AG10803 (cell line): ENCODE results near the gene YWHAQ.
A peak's percentile ranks its signal among the peaks of the same experiment; 100 is the strongest.

ENCODE experiments used
- DNase-seq: peaks from one replicate; pipeline ENCODE4 v3.0.0; 2010; ENCODE audit warnings: low read depth
- H3K4me3 ChIP-seq: 2 replicates; pipeline ENCODE4 v1.5.1; 2011; ENCODE audit warnings: mild to moderate bottlenecking, low read length, control low read depth
- CTCF ChIP-seq: conservative IDR thresholded peaks from 2 replicates; pipeline ENCODE4 v1.5.1; 2011; ENCODE audit warnings: mild to moderate bottlenecking, low read length, control low read depth, inconsistent platforms

Gene YWHAQ

GRCh38 chr2:9673914-9674481 lies 43.2 kb upstream of the YWHAQ start:
- TF ChIP-seq CTCF, result no peak
- DNase-seq, result no peak
- no peak overlapping the region for H3K4me3 ChIP-seq

- TF ChIP-seq CTCF, result no peak
- no peak overlapping the region for H3K4me3 ChIP-seq
- DNase-seq, result no peak
These were observed 38.0 kb upstream of the YWHAQ start for GRCh38 chr2:9668687-9669345.

GRCh38 chr2:9667826-9668225 lies 37.0 kb upstream of the YWHAQ start:
- no peak for DNase-seq
- no peak for TF ChIP-seq CTCF
- no peak overlapping the region for H3K4me3 ChIP-seq

- peak; percentile 66 for DNase-seq
- no peak for TF ChIP-seq CTCF
- H3K4me3 ChIP-seq, result no peak overlapping the region
These were observed 35.5 kb upstream of the YWHAQ start for GRCh38 chr2:9666306-9666705.

GRCh38 chr2:9665898-9666297 lies 35.1 kb upstream of the YWHAQ start:
- peak; percentile 8; the same call in 1 of the 2 replicates for TF ChIP-seq CTCF
- no peak overlapping the region for H3K4me3 ChIP-seq
- DNase-seq, result peak; percentile 88

GRCh38 chr2:9664365-9664764 lies 33.6 kb upstream of the YWHAQ start:
- no peak overlapping the region for H3K4me3 ChIP-seq
- no peak for DNase-seq
- TF ChIP-seq CTCF, result no peak
